NCI-H774 (cell line): ENCODE data around the gene COL7A1.
"Not testable (repeated sequence)": the region's sequence is repeated elsewhere in the genome, so short reads cannot be mapped to it uniquely, and the experiment has no call there.

ENCODE experiments used
- DNase-seq: peaks from one replicate; lab custom pipeline; 2025; lab: John Stamatoyannopoulos, UW

COL7A1 gene

DNA sequence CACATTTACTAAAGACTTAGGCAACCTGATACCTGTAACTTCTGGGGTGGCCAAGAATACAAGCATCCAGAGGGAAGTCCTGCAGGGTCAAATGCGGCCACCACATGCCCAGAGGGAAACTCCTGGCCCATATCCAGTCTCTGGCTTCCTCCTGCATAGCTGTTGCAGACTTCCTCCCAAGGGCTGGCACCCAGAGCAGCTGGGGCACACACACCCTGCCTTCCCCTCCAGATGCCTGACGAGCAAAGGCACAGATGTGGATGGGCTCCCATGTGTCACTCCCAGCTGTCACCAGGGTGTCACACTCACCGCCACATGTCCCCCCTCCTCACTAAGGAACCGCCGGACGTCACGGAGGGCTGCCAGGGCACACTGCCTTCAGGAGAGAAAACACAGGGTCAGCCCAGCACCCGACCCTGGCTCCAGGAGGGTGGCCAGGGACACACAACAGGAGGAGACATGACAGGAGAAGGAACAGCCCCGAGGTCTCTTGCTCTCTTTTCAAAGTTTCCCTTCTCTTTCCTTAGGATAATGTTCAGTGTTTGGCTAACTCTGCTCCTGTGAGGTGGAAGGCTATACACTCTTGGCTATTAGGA lies 51.8 kb downstream of the COL7A1 start:
- DNase-seq = no peak

DNA sequence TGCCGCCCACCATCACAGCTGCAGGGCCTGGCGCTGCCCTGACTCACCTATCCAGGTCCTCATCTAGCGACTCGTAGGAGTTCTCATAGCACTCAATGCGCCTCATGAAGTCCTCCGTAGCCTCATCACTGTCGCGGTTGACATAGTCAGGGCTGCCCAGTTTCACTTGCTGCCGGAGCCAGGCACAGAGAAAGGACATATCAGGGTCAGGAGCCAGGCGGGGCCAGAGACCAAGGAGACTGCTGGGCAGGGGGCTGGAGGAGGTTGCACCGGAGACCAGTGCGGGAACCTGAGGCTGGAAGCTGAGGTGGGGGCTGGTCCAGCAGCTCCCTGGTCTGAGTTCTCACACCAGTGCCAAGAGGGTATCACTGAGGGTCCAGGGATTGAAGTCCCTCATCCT lies 56.7 kb downstream of the COL7A1 start:
- no peak for DNase-seq

DNA sequence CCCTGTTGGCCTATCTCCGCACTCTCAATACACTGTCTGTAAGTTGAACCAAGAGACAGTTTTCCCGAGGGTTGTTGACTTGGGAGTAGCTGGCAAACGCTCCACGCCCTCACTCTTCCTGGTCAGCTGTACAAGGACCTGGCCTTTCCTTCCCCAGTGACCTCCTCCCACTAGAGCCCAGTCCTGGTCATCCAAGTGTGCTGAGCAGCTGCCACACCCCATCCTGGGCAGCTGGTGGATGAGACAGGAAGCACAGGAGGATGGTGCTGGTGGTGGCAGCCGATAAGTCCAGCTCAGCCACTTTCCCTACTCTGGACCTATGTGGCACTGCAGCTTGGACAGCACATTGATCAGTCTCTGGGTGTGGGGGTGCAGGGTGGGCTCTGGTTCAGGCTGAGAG lies 58.3 kb downstream of the COL7A1 start:
- DNase-seq = no peak

DNA sequence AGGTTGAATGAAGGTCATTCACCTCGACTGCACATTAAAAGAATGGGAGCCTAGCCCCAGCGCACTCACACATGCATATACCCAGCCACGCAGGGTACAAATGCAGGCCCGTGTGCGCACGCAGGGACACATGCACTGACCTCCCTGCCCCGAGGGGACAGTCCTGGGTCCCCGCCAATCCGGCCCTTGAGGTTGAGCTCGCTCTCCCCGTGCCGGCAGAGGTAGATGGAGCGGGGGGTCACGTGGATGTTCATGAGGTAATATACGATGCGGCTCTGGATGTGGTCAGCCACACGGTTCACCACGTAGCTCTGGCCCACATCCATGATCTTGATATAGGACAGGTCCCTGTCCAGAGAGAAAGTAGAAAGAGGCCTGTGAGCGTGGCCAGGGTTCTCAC lies 59.0 kb downstream of the COL7A1 start:
- no peak for DNase-seq

DNA sequence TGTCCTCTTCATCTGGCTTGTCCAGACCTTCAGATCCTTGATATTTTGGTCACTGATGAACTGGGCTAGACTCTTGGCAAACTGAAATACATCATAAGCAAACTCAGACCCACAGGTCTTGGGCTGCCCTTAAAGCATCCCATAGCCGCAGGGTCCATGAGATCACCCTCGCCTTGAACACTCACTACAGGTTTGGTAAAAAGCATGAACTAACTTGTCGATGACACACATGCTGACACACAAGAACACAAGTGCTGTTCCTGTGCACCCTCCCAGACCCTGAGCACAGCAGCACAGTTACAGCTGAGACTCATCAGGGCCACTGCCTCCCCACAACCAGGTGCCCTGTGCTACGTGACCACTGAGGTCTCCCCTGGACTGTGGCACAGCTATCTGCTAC lies 59.6 kb downstream of the COL7A1 start:
- DNase-seq = no peak

DNA sequence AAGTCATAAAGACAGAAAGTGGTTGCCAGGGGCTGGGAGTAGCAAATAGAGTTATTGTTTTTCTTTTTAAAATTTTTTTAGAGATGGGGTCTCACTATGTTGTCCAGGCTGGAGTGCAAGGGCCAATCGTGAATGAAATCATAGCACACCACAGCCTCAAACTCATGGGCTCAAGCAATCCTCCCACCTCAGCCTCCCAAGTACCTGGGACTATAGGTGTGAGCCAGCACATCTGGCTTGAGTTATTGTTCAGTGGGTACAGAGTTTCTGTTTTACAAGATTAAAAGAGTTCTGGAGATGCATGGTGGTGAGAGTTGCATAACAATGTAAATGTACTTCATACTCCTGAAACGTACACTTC lies 62.2 kb downstream of the COL7A1 start:
- DNase-seq = no peak

DNA sequence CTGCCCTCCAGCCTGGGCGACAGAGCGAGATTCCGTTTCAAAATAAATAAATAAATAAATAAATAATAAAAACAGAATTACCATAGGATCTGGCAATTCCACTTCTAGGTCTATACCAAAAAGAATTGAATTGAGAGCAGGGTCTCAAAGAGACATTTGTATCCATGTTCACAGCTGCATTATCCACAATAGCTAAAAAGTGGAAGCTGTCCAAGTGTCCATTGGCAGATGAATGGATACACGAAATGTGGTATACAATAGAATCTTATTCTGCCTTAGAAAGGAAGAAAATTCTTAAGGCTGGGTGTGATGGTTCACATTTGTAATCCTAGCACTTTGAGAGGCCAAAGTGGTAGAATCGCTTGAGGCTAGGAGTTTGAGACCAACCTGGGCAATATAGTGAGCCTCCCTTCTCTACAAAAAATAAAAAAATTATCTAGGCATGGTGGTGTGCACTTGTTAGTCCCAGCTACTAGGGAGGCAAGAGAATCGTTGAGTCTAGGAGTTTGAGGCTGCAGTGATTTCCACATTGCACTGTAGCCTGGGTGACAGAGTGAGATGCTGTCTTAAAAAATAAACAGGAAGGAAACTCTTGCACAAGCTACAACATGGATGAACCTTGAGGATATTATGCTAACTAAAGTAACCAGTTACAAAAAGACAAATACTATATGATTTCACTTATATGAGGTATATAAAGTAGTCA lies 62.7 kb downstream of the COL7A1 start:
- DNase-seq = no peak

DNA sequence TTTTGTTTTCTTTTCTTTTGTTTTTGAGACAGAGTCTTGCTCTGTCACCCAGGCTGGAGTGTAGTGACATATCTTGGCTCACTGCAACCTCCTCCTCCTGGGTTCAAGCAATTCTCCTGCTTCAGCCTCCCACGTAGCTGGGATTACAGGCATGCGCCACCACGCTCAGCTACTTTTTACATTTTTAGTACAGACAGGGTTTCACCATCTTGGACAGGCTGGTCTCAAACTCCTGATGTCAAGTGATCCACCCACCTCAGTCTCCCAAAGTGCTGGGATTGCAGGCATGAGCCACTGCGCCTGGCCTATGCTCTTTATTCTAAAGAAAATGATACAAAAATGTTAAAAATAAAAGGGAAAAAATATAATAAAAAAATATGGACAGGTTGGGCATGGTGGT lies 64.4 kb downstream of the COL7A1 start:
- not testable (repeated sequence) for DNase-seq

DNA sequence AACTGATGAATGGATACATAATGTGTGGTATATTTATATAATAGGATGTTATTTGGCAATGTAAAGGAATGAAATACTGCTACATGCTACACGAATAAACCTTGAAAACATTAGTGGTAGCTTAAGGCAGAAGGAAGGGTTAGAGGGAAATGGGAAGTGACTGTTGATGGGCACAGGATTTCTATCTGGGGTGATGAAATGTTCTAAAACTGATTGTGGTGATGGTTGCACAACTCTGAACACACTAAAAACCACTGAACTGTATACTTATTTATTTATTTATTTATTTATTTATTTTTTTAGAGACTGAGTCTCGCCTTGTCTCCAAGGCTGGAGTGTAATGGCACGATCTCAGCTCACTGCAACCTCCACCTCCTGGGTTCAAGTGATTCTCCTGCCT lies 66.4 kb downstream of the COL7A1 start:
- no peak for DNase-seq

DNA sequence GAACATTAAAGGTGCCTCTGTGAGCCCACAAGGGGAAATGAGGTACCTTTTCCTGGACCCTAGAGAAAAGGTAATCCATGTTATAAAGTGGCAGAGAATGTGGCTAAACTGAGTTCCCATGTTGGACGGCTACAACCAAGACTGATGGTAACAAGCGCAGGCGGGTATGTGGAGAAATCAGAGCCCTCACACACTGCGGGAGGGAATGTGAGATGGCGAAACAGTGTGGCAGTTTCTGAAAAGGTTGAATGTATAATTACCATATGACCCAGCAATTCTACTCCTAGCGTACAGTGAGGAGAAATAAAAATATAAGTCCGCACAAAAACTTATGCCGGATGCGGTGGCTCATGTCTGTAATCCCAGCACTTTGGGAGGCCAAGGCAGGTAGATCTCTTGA lies 67.1 kb downstream of the COL7A1 start:
- DNase-seq = no peak

DNA sequence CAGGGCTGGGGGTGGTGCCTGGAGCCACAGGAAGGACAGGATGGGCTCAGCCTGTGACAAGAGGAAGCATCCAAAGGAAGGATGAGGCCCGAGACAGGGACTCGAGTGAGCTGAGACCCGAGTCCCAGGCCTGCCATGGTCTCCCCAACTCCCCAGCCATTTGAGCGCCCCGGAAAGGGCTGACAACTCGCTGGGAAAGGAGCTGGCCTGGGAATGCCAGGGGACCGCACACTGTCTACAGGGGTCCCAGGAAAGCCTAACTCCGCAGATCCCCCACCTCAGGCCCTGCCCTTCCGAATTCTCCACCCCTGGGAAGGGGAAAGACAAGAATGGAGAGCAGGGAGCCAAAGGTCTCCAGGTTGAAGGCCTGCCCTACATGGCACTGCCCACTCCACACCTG lies 70.2 kb downstream of the COL7A1 start:
- DNase-seq = no peak

DNA sequence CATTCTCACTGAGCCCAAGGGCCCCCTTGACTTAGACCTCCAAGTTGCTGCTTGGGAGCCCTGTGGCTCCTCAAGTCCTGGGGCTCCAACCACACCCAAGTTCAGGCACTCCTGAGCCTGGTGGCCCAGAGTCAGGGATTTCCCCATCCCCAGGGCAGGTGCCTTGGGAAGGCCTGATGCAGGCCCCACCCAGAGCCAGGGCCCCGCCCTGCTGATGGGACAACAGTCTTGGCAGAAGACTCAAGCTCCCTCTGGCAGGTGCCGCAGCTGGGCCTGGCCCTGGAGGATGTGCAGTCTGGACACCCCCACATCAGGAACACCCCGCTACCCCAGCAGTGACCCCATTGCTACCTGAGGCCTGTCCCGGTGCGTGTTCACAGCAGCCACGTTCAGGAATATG lies 73.5 kb downstream of the COL7A1 start:
- DNase-seq = no peak

DNA sequence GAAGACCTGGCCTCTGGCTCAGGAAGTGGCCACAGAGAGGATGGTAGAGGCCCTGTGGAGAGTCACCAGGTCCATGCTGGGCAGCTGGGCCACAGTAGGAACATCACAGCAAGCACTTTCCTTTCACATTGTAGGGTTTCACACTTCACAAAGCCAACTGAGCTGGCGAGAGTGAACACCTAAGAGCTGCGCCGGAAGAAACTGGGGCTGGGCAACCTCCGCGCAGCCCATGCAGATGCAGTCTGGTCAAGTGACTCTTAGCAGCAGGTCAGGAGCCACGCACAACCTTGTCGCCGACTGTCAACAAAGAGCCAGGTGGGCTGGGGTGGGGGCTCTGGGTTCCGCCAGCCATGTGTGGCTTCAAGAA lies 75.9 kb downstream of the COL7A1 start:
- no peak for DNase-seq

DNA sequence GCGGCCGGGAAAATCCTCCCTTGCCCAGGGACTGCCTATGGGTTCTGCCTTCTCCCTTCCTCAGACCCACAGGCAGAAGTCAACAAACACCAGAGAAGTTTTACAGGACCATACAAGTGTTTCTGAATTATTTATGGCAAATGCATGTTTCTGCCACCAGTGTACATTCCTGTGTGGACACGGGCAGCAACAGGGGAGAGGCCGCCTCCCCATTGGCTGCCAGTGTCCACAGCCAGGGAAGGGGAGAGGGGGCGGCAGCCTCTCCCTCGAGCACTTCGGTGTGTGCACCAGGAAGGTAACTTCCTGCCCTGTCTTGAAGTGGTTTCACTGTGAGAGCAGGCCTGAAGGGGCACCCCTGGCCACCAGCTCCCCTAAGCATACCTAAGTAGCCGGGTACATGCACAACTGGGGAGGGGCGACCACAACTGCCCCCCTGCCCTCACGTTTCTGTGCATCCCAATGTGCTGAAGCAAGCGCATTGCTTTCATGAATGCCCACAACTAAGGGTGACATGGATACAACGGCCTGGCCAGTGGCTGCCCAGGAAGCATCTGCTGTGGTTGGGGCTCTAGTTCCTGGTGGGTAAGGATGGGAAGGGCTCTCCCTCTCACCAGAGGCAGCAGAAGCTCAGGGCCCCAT lies 76.4 kb downstream of the COL7A1 start:
- no peak for DNase-seq

DNA sequence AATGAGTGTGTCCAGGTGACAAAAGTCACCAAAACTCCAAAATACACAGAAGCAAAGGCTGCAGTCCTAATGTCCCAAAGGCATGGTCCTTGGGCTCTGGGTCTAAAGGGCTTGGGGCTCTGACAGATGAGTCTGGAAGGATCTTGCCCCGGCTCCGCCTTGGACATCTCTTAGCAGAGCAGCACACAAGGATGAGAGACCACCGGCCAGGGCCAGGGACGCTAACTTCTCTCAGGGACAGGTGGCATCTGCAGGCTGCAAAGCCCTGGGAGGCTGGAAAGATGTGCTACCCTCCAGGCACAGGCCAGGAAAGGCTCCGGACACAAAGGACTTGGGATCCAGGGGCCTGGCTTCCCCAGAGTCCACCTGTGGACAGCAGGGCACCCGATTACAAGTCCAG lies 77.1 kb downstream of the COL7A1 start:
- no peak for DNase-seq

DNA sequence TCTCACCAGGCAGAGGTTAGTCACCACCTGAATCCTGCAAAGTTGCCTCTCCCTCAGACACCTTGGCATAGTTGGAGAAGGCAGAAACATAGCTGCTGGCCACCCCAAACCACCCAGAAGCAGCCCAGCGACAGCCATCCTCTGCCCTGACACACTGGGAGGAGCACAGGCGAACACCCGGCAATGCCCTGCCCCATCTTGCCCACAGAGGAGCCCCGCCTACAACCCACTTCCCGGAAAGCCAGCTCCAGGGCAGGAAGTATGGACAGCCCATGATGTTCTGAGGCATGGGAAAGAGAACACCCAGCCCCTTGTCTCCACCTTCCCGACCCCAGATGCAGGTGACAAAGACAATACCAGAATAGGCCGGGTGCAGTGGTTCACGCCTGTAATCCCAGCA lies 78.6 kb downstream of the COL7A1 start:
- no peak for DNase-seq

DNA sequence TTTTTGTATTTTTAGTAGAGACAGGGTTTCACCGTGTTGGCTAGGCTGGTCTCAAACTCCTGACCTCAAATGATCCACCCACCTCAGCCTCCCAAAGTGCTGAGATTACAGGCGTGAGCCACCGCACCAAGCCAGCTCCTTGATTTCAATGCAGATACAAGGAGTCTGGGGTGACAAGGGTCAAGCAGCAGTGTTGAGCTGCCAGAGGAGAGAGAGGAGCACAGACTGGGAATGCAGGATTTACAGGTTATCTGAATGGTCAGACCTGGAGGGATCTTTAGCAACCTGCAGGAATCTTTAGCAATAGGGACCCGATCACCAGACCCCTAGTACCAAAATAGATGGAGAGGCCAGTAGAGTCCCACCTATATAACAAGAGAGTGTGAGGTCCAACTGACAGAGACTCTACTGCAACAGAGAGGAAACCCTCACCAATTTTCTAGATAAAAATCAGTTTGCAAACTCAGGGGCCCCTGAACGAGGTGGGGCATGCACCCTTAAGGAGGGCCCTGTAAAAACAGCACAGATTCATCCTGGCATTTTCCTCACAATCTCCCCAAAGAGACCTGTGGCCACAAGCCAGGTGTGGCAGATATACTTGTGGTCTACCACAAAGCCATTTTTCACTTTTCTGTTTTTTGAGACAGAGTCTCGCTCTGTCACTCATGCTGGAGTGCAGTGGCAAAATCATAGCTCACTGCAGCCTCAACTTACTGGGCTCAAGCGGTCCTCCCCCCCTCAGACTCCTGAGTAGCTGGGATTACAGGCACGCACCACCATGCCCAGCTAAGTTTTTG lies 80.5 kb downstream of the COL7A1 start:
- no peak for DNase-seq
